Suprapubic skin (tissue), 4 donors: ENCODE results near the gene ENTREP3. TPM values are rescaled to one million over a fixed set of nuclear protein-coding genes. Genes with fewer than 3 reads are reported as not detected.

Experiments used
- DNase-seq, 2 donors: peaks; one replicate each; pipeline ENCODE4 v3.0.0-alpha.2; 2019; ENCODE audit warnings: low spot score in 2 of 2
- H3K27ac ChIP-seq: fragments of 200-600 bp; sonication (generic); one replicate; pipeline ENCODE4 v1.5.1; 2019
- H3K27me3 ChIP-seq: fragments of 200-600 bp; sonication (generic); one replicate; pipeline ENCODE4 v1.5.1; 2019
- H3K36me3 ChIP-seq: fragments of 200-600 bp; sonication (generic); one replicate; pipeline ENCODE4 v1.5.1; 2019
- H3K4me1 ChIP-seq: fragments of 200-600 bp; sonication (generic); one replicate; pipeline ENCODE4 v1.5.1; 2019
- H3K4me3 ChIP-seq: fragments of 200-600 bp; sonication (generic); one replicate; pipeline ENCODE4 v1.5.1; 2019; ENCODE audit warnings: mild to moderate bottlenecking
- H3K9me3 ChIP-seq: fragments of 200-600 bp; sonication (generic); one replicate; pipeline ENCODE4 v1.5.1; 2019
- EP300 ChIP-seq: sonication (generic); formaldehyde crosslinking; IDR thresholded peaks from one replicate; pipeline ENCODE4 v1.6.1; 2017; ENCODE audit warnings: antibody characterized with exemption
- POLR2A ChIP-seq, 2 donors: fragments of 450-650 bp; IDR thresholded peaks; one replicate each; pipeline ENCODE4 v1.6.1; 2017; ENCODE audit warnings: antibody characterized with exemption in 2 of 2, mild to moderate bottlenecking in 2 of 2, moderate library complexity in 2 of 2
- POLR2AphosphoS5 ChIP-seq, 3 donors: sonication (generic); formaldehyde crosslinking; IDR thresholded peaks; one replicate each; pipeline ENCODE4 v1.6.1; 2017; ENCODE audit warnings: antibody characterized with exemption in 3 of 3
- WGBS: methylation state at CpG from one replicate; pipeline ENCODE4 v1.1.5; 2018; 5-methylcytosine and 5-hydroxymethylcytosine counted together
- total RNA-seq, 4 donors: library from RNA; depleted of rRNA; stranded (reverse); fragments of >200 nt; gene quantifications; one replicate each; pipeline ENCODE4 v1.1.0, GENCODE V29; 2016
- TF ChIP-seq, protein P1 (sequence below), 2 donors: fragments of 200-600 bp in 1 of 2; fragments of 450-650 bp in 1 of 2; sonication (generic) in 1 of 2; IDR thresholded peaks; one replicate each; pipeline ENCODE4 v1.5.1; 2016 to 2019; ENCODE audit warnings: antibody characterized with exemption in 2 of 2, mild to moderate bottlenecking in 1 of 2, moderate library complexity in 1 of 2

Gene ENTREP3
- total RNA-seq, 4 donors from 2014 or later: 23.6 to 32.1 (median 25.7) TPM

DNA sequence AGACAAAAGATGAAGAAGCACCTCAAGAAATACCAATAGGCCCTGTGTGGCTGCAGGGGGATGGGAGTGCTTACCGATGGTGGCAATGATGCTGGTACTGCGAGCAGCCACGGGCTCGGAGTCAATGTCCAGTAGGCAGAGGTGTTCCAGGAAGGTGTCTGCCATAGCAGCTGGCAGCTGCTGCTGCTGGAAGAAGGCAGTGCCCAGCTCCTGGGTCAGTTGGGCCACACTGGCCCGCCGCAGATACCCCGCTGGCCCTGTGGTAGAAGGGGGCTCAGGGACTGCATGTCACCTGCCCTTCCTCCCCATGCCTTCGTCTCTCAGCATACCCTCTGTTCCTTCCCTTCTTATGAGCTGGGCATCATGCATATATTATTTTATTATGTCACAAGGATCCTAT, 44.7 kb upstream of the ENTREP3 start:
- TF ChIP-seq, protein P1, sequence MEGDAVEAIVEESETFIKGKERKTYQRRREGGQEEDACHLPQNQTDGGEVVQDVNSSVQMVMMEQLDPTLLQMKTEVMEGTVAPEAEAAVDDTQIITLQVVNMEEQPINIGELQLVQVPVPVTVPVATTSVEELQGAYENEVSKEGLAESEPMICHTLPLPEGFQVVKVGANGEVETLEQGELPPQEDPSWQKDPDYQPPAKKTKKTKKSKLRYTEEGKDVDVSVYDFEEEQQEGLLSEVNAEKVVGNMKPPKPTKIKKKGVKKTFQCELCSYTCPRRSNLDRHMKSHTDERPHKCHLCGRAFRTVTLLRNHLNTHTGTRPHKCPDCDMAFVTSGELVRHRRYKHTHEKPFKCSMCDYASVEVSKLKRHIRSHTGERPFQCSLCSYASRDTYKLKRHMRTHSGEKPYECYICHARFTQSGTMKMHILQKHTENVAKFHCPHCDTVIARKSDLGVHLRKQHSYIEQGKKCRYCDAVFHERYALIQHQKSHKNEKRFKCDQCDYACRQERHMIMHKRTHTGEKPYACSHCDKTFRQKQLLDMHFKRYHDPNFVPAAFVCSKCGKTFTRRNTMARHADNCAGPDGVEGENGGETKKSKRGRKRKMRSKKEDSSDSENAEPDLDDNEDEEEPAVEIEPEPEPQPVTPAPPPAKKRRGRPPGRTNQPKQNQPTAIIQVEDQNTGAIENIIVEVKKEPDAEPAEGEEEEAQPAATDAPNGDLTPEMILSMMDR (IDR thresholded peaks at IDR 0.05): no peak
- no peak for TF ChIP-seq POLR2AphosphoS5 (IDR thresholded peaks at IDR 0.05)
- TF ChIP-seq EP300: no peak
- TF ChIP-seq POLR2A (IDR thresholded peaks at IDR 0.05): no peak
- Histone ChIP-seq H3K4me1 (peaks cover 9% of the 10 kb centered on the region), H3K36me3 (no peaks in the 10 kb centered on the region), H3K9me3 (no peaks in the 10 kb centered on the region), H3K27ac (no peak overlapping the region), H3K27me3 (peaks cover 12% of the 10 kb centered on the region), H3K4me3 (no peak overlapping the region)
- no peak for DNase-seq
- WGBS: 98% methylated on average over 8 of the region's 8 CpGs

DNA sequence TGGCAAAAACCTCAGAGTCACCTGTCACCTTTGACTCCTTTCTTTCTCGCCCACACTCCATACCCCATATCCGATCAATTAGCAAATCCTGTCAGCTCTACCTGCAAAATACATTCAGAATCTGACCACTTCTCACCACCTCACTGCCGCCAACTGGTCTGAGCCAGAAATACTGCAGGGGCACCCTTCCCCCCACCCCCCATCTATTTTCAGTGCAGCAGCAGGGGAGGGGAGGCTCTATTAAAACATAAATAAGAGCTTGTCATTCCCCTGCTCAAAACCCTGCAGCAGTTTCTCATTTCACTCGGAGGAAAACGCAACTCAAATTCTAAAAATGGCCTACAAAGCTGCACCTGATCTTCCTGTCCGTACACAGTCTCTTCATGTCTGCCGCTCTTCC, 42.1 kb upstream of the ENTREP3 start:
- H3K4me3 ChIP-seq: no peak overlapping the region
- peaks cover 24% of the 10 kb centered on the region for H3K27me3 ChIP-seq
- WGBS: 77% methylated on average over 7 of the region's 7 CpGs
- H3K9me3 ChIP-seq: no peaks in the 10 kb centered on the region
- TF ChIP-seq, protein P1 (IDR thresholded peaks at IDR 0.05): no peak
- TF ChIP-seq EP300 (no peak), POLR2A (IDR thresholded peaks at IDR 0.05) (no peak), POLR2AphosphoS5 (IDR thresholded peaks at IDR 0.05) (no peak)
- peaks cover 15% of the 10 kb centered on the region for H3K4me1 ChIP-seq
- no peak for DNase-seq
- no peak overlapping the region for H3K27ac ChIP-seq
- no peaks in the 10 kb centered on the region for H3K36me3 ChIP-seq

DNA sequence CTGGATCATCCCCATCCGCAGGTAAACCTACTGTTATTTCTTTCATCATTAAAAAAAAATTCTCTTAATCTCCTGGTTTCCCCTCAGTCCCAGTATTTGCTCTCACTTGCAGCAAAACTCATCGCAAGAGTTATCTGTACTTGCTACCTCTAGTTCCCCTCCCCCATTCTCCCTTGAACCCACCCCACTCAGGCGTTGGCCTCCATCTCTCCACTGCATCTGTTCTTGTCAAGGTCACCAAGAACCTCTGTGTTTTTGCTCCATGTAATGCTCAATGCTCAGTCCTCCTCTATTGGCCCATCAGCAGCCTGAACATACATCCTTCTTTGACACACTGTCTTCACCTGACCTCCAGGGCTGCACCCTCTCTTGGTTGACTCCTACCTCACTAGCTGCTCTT, 41.4 kb upstream of the ENTREP3 start:
- 91% methylated on average over 3 of the region's 3 CpGs for WGBS
- no peak for TF ChIP-seq EP300
- TF ChIP-seq POLR2A (IDR thresholded peaks at IDR 0.05): no peak
- TF ChIP-seq, protein P1 (IDR thresholded peaks at IDR 0.05): no peak
- TF ChIP-seq POLR2AphosphoS5 (IDR thresholded peaks at IDR 0.05): no peak
- H3K27ac ChIP-seq: no peak overlapping the region
- DNase-seq: no peak
- H3K4me3 ChIP-seq: no peak overlapping the region
- no peaks in the 10 kb centered on the region for H3K9me3 ChIP-seq
- no peaks in the 10 kb centered on the region for H3K36me3 ChIP-seq
- H3K27me3 ChIP-seq: peaks cover 24% of the 10 kb centered on the region
- peaks cover 15% of the 10 kb centered on the region for H3K4me1 ChIP-seq

DNA sequence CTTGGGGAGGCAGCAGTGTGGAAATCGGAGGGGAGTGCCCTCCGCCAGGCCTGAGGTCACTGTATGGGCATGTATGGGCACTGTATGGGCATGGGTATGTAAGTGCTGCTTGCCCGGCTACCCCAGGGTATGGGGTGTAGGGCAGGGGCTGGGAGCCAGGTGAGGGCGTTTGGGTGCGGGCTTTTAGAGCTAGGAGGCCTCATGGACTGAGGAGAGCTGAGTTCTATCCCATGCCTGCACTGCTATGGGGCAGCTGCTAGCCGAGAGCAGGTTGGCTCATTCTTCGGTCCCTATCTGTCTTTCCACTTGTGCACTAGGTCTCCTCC, 40.6 kb upstream of the ENTREP3 start:
- TF ChIP-seq, protein P1 (IDR thresholded peaks at IDR 0.05): no peak
- TF ChIP-seq EP300 (no peak), POLR2AphosphoS5 (IDR thresholded peaks at IDR 0.05) (no peak), POLR2A (IDR thresholded peaks at IDR 0.05) (no peak)
- Histone ChIP-seq H3K9me3 (no peaks in the 10 kb centered on the region), H3K4me1 (peaks cover 15% of the 10 kb centered on the region), H3K4me3 (no peak overlapping the region), H3K27me3 (peaks cover 24% of the 10 kb centered on the region), H3K27ac (no peak overlapping the region), H3K36me3 (no peaks in the 10 kb centered on the region)
- DNase-seq: no peak
- WGBS: 71% methylated on average over 7 of the region's 7 CpGs

DNA sequence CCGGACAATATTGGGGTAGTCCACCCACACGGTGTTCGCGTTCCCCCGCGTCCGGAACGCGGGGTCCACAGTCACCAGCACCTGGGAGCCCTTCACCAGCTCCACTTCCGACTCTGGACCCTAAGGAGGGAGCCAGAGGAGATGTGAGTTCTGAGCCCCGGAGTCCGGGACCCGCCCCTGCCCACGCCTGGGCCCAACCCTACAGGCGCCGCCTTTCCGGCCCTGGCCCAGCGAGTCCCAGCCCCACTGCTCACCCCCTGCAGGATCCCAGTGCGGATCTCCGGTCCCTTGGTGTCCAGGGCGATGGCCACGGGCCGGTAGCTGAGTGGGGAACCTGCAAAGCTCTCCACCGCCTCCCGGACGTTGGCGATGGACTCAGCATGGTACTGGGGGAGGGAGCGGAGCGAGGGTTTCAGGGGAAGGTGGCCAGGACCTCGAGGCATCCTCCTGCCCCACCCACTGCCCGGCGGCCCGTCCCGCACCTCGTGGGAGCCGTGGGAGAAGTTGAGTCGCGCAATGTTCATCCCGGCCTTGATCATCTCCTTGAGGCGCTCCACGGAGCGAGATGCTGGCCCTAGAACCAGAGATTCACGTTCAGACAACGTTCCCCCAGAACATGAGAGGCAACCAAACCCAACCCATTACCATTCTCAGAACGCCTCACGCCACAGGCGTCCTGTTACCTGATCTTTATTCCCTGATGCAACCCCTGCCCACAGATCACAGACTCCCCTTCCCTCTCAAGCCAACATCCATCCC, 40.1 kb upstream of the ENTREP3 start:
- H3K36me3 ChIP-seq: no peaks in the 10 kb centered on the region
- H3K4me3 ChIP-seq: peak overlapping the region; percentile 25
- peaks cover 15% of the 10 kb centered on the region for H3K4me1 ChIP-seq
- DNase-seq: no peak
- TF ChIP-seq POLR2AphosphoS5 (IDR thresholded peaks at IDR 0.05) (no peak), EP300 (no peak), POLR2A (IDR thresholded peaks at IDR 0.05) (no peak)
- TF ChIP-seq, protein P1 (IDR thresholded peaks at IDR 0.05): no peak
- H3K27ac ChIP-seq: no peak overlapping the region
- H3K9me3 ChIP-seq: no peaks in the 10 kb centered on the region
- H3K27me3 ChIP-seq: peaks cover 24% of the 10 kb centered on the region
- 17% methylated on average over 22 of the region's 47 CpGs for WGBS
